Lower leg skin (tissue), 3 donors: ENCODE results near the gene PRF1.

Experiments
- POLR2A ChIP-seq, 2 donors: fragments of 450-650 bp; IDR thresholded peaks; one replicate each; pipeline ENCODE4 v1.6.1; 2016 to 2017; ENCODE audit warnings: antibody characterized with exemption in 2 of 2, mild to moderate bottlenecking in 1 of 2, moderate library complexity in 1 of 2
- TF ChIP-seq, protein P1 (sequence below), 3 donors: fragments of 450-650 bp; IDR thresholded peaks; one replicate each; pipeline ENCODE4 v1.5.1; 2016; ENCODE audit warnings: antibody characterized with exemption in 3 of 3, mild to moderate bottlenecking in 3 of 3, moderate library complexity in 2 of 3

DNA sequence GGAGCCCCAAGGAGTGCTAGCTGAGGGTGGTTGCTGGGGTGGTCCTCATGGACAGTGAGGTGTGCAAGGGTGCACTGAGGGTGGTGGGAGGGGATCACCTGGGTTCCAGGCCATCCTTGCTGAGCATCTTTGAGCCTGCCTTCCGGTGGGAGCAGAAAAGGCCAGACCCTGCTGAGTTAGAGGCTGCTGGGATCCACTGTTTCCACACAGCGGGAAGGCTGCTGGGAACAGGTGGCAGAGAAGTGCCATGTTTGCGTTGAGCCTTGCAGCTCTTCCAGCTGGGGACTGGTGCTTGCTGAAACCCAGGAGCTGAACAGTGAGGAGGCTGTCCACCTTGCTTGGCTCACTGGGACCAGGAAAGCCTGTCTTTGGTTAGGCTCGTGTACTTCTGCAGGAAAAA is 34.9 kb downstream of the PRF1 start:
- TF ChIP-seq, protein P1, sequence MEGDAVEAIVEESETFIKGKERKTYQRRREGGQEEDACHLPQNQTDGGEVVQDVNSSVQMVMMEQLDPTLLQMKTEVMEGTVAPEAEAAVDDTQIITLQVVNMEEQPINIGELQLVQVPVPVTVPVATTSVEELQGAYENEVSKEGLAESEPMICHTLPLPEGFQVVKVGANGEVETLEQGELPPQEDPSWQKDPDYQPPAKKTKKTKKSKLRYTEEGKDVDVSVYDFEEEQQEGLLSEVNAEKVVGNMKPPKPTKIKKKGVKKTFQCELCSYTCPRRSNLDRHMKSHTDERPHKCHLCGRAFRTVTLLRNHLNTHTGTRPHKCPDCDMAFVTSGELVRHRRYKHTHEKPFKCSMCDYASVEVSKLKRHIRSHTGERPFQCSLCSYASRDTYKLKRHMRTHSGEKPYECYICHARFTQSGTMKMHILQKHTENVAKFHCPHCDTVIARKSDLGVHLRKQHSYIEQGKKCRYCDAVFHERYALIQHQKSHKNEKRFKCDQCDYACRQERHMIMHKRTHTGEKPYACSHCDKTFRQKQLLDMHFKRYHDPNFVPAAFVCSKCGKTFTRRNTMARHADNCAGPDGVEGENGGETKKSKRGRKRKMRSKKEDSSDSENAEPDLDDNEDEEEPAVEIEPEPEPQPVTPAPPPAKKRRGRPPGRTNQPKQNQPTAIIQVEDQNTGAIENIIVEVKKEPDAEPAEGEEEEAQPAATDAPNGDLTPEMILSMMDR (IDR thresholded peaks at IDR 0.05): no peak
- no peak for TF ChIP-seq POLR2A (IDR thresholded peaks at IDR 0.05)
